Caco-2 (cell line): Measurements from ENCODE around the gene RARA. TPM values are rescaled to one million over a fixed set of nuclear protein-coding genes. Genes with fewer than 3 reads are reported as not detected.

ENCODE experiments used
- BruUV-seq: library from RNA; stranded (reverse); fragments of 400-500 nt; replicated peaks from 2 replicates; lab custom pipeline; 2021; lab: Mats Ljungman, UMichigan
- CTCF ChIA-PET: fragments of 300-600 bp; sonication (Branson Sonifier 250); formaldehyde crosslinking; loops from one replicate; lab custom pipeline; 2022; ENCODE audit warnings: antibody characterized with exemption; lab: Charles Lee
- POLR2A ChIA-PET: fragments of 300-600 bp; sonication (Branson Sonifier 250); formaldehyde crosslinking; loops from one replicate; lab custom pipeline; 2022; ENCODE audit warnings: antibody characterized with exemption; lab: Charles Lee
- DNase-seq, 2 experiments: peaks; one replicate each; pipeline versions ENCODE4 v3.0.0 to v3.0.0-alpha.2; 2020 to 2022
- H3K27me3 ChIP-seq: replicated peaks from 2 replicates; pipeline ENCODE4 v1.6.0; 2011; ENCODE audit warnings: low read length; ENCODE audit not compliant: control insufficient read depth, insufficient read depth
- H3K36me3 ChIP-seq: 2 replicates; pipeline ENCODE4 v1.5.1; 2011; ENCODE audit warnings: low read length; ENCODE audit not compliant: control insufficient read depth, insufficient read depth
- H3K4me1 ChIP-seq: fragments of 250-450 bp; sonication (Bioruptor Pico); 2 replicates; pipeline ENCODE4 v1.5.1; 2020; ENCODE audit warnings: mild to moderate bottlenecking
- H3K4me3 ChIP-seq: 2 replicates; pipeline ENCODE4 v1.5.1; 2011; ENCODE audit warnings: low read depth, mild to moderate bottlenecking, control low read depth, low read length
- H3K9me3 ChIP-seq: fragments of 250-450 bp; sonication (Bioruptor Pico); 2 replicates; pipeline ENCODE4 v1.5.1; 2020; ENCODE audit warnings: mild to moderate bottlenecking, moderate library complexity
- H3K27ac Mint-ChIP-seq: one replicate; pipeline ENCODE4 v1.8.0; 2022; ENCODE audit warnings: mixed read lengths; ENCODE audit not compliant: unreplicated experiment
- H3K27me3 Mint-ChIP-seq: one replicate; pipeline ENCODE4 v1.8.0; 2022; ENCODE audit warnings: mixed read lengths; ENCODE audit not compliant: insufficient read depth, unreplicated experiment
- H3K36me3 Mint-ChIP-seq: one replicate; pipeline ENCODE4 v1.8.0; 2022; ENCODE audit warnings: mild to moderate bottlenecking, mixed read lengths; ENCODE audit not compliant: insufficient read depth, unreplicated experiment
- H3K4me1 Mint-ChIP-seq: one replicate; pipeline ENCODE4 v1.8.0; 2022; ENCODE audit warnings: low read depth, mixed read lengths; ENCODE audit not compliant: unreplicated experiment
- H3K4me3 Mint-ChIP-seq: one replicate; pipeline ENCODE4 v1.8.0; 2022; ENCODE audit warnings: mild to moderate bottlenecking, moderate library complexity, mixed read lengths; ENCODE audit not compliant: unreplicated experiment
- H3K9me3 Mint-ChIP-seq: one replicate; pipeline ENCODE4 v1.8.0; 2022; ENCODE audit warnings: mixed read lengths; ENCODE audit not compliant: unreplicated experiment
- CTCF ChIP-seq, 2 experiments: fragments of 200-600 bp in 1 of 2; IDR thresholded peaks; 1 replicate in 1 of 2; 2 replicates in 1 of 2; pipeline versions ENCODE4 v1.5.1 to v1.8.0; 2011 to 2022; ENCODE audit warnings: antibody characterized with exemption in 1 of 2, control low read depth in 1 of 2, inconsistent platforms in 1 of 2, low read depth in 1 of 2, low read length in 1 of 2, mild to moderate bottlenecking in 1 of 2, moderate library complexity in 1 of 2; ENCODE audit not compliant: insufficient read depth in 1 of 2, severe bottlenecking in 1 of 2, unreplicated experiment in 1 of 2
- intact Hi-C: fragments of 100-400 bp; cut with micrococcal nuclease; formaldehyde crosslinking; loops from one replicate; pipeline ENCODE4 v1.10.0; 2022; ENCODE audit not compliant: unreplicated experiment
- total RNA-seq: library from RNA; stranded (reverse); gene quantifications from 2 replicates; pipeline ENCODE4 v1.2.3, GENCODE V29; 2022

Gene RARA
- total RNA-seq, 1 experiment from 2014 or later, result 27.6 TPM

- Mint-ChIP-seq H3K27me3 (no peaks in the 10 kb centered on the region), H3K27ac (peak overlapping the region; percentile 60), H3K4me1 (peaks cover 8% of the 10 kb centered on the region), H3K36me3 (peaks cover 38% of the 10 kb centered on the region), H3K4me3 (no peak overlapping the region), H3K9me3 (no peaks in the 10 kb centered on the region)
- POLR2A ChIA-PET, result no interaction called here
- no peak for DNase-seq
- no TSS peak for BruUV-seq
- TF ChIP-seq CTCF (IDR thresholded peaks at IDR 0.05; ENCODE audit: insufficient read depth in 1 of 2, low read depth in 1 of 2, low read length in 1 of 2, severe bottlenecking in 1 of 2, unreplicated experiment in 1 of 2), result no peak
- Histone ChIP-seq H3K9me3 (no peaks in the 10 kb centered on the region), H3K36me3 (peaks cover 9% of the 10 kb centered on the region), H3K4me1 (no peaks in the 10 kb centered on the region), H3K27me3 (no peaks in the 10 kb centered on the region), H3K4me3 (no peak overlapping the region)
- CTCF ChIA-PET, result interaction anchor here (0.7 kb wide), 1 partner anchor 45 kb away, joined by 3 read pairs; no protein-coding TSS in a partner anchor
- intact Hi-C loops, result loop anchor here (10.0 kb wide), 1 partner anchor 148 kb away; no protein-coding TSS in a partner anchor
Observed at GRCh38 chr17:40352237-40352778, 43.3 kb downstream of the RARA start.

GRCh38 chr17:40352779-40353394 is 43.9 kb downstream of the RARA start:
- intact Hi-C loops, result loop anchor here (10.0 kb wide), 1 partner anchor 148 kb away; no protein-coding TSS in a partner anchor
- Histone ChIP-seq H3K27me3 (no peaks in the 10 kb centered on the region), H3K4me1 (no peaks in the 10 kb centered on the region), H3K36me3 (peaks cover 9% of the 10 kb centered on the region), H3K4me3 (no peak overlapping the region), H3K9me3 (no peaks in the 10 kb centered on the region)
- no TSS peak for BruUV-seq
- H3K4me1 Mint-ChIP-seq, result peaks cover 8% of the 10 kb centered on the region
- H3K4me3 Mint-ChIP-seq, result no peak overlapping the region
- DNase-seq, result no peak
- no peaks in the 10 kb centered on the region for H3K27me3 Mint-ChIP-seq
- H3K27ac Mint-ChIP-seq, result peak overlapping the region; percentile 60
- TF ChIP-seq CTCF (IDR thresholded peaks at IDR 0.05; ENCODE audit: insufficient read depth in 1 of 2, low read depth in 1 of 2, low read length in 1 of 2, severe bottlenecking in 1 of 2, unreplicated experiment in 1 of 2), result no peak
- no peaks in the 10 kb centered on the region for H3K9me3 Mint-ChIP-seq
- ChIA-PET POLR2A (no interaction called here), CTCF (interaction anchor here (0.7 to 1.1 kb wide), 2 partner anchors 46 to 278 kb away, joined by 3 read pairs; no protein-coding TSS in a partner anchor)
- peaks cover 38% of the 10 kb centered on the region for H3K36me3 Mint-ChIP-seq

GRCh38 chr17:40354221-40355122 is 45.5 kb downstream of the RARA start:
- no peaks in the 10 kb centered on the region for H3K27me3 ChIP-seq
- ChIA-PET CTCF (interaction anchor here (0.6 to 2.4 kb wide), 14 partner anchors 9 to 1242 kb away, joined by 3 to 39 read pairs (median 6); partner anchors contain the start of genes CDC6 and WIPF2), POLR2A (no interaction called here)
- H3K4me3 ChIP-seq, result no peak overlapping the region
- BruUV-seq, result no TSS peak
- H3K36me3 ChIP-seq, result peaks cover 9% of the 10 kb centered on the region; the same call in 1 of the 2 replicates
- H3K27me3 Mint-ChIP-seq, result no peaks in the 10 kb centered on the region
- TF ChIP-seq CTCF (IDR thresholded peaks at IDR 0.05; ENCODE audit: insufficient read depth in 1 of 2, low read depth in 1 of 2, low read length in 1 of 2, severe bottlenecking in 1 of 2, unreplicated experiment in 1 of 2), result no peak
- no peak overlapping the region for H3K27ac Mint-ChIP-seq
- no peaks in the 10 kb centered on the region for H3K4me1 ChIP-seq
- H3K9me3 ChIP-seq, result no peaks in the 10 kb centered on the region
- peaks cover 38% of the 10 kb centered on the region for H3K36me3 Mint-ChIP-seq
- H3K9me3 Mint-ChIP-seq, result no peaks in the 10 kb centered on the region
- intact Hi-C loops, result loop anchor here (1.0 to 10.0 kb wide), 2 partner anchors 51 to 150 kb away; no protein-coding TSS in a partner anchor
- DNase-seq, result no peak
- peaks cover 8% of the 10 kb centered on the region for H3K4me1 Mint-ChIP-seq
- H3K4me3 Mint-ChIP-seq, result no peak overlapping the region
